Measurements from ENCODE around the gene EGR4.

The EGR4 gene

DNA sequence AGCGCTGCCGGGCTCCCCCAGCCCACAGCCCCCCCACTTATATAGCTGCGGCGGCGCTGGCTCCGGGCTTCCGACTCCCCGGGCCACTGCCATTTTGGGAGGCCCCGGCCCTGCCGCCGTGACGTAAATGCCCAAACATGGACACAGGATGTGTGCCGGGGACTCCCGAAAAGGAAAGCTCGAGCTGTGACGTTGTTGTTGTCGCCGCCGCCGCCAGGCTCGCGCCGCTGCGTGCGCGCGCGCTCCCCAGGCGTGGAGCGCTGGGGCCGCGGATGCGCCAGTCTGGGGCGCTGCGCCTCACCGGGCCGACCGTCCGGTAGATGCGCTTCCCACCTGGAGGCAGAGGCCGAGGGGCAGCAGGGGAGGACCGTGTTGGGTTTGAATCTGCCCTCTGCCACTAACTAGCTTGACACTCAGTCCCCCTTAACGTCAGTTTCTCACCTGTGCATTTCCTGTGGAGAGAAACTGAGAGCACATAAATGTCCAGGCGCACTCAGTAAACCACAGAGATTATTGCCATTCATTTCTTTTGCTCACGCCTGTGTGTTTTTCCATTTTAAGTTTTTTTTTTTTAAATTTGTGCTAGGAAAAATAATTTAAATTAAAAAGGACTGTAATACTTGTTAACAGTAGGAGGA, at the start of gene EGR4:
EGR4 (minus strand) TSS at position 15 of the 638 bp plus-strand sequence. CDS start 231 bp downstream, outside the sequence.
- H3K36me3 ChIP-seq (ENCODE audit: insufficient read depth, low read length), result no peaks in the 10 kb centered on the region
- H3K27me3 ChIP-seq (ENCODE audit: insufficient read depth, low read length), result peaks cover 98% of the 10 kb centered on the region
- no peak within 1 kb of the TSS for H2AFZ ChIP-seq (ENCODE audit: low read length, unreplicated experiment)
- H3K4me1 ChIP-seq (ENCODE audit: control insufficient read depth, insufficient read depth, low read length, unreplicated experiment), result peaks cover 5% of the 10 kb centered on the region
- H3K79me2 ChIP-seq (ENCODE audit: control insufficient read depth, insufficient read depth, low read length, unreplicated experiment), result no peaks in the 10 kb centered on the region
- peak within 1 kb of the TSS; percentile 63 for H3K4me3 ChIP-seq (ENCODE audit: low read depth, low read length)
- H3K27ac ChIP-seq (ENCODE audit: low read depth, low read length), result no peak within 1 kb of the TSS

DNA sequence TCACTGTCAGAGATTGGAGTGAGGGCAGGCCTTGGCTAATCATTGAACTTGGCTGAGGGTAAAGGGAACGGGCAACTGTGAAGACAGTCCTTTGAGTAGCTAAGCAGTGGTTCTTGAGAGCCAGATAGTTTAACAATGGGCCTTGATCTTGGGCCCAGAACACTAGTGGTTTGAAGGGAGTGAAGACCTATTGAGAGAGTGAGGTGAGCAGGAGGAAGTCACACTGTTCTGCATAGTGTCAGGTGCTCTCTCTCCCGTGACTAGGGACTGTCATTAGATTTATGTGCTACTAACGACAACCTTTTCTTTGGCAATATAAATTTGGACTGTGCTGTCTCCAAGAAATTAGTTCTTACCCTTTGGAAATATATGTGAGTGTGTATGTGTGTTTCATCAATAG, 47.7 kb upstream of the EGR4 start:
- H2AFZ ChIP-seq (ENCODE audit: low read length, unreplicated experiment), result no peak overlapping the region
- no peaks in the 10 kb centered on the region for H3K4me1 ChIP-seq (ENCODE audit: control insufficient read depth, insufficient read depth, low read length, unreplicated experiment)

DNA sequence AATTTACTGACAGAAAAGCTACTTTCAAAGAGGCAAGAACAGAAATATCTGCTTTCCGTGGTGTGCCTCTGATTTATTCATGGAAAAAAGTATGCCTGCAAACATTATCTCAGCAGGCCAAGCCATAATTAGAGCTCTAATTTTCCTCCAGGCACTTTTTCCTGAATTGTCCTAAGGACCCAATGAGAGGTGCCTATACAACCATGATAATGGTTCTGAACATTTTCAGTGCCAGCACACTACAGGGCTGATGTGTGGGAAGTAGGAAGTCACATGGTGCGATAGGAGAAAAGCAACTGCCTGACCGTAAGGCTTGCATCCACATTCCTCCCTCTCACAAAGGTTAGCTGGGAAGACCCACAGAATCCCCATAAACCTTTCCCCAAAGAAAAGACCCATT, 45.9 kb upstream of the EGR4 start:
- Histone ChIP-seq H3K4me1 (ENCODE audit: control insufficient read depth, insufficient read depth, low read length, unreplicated experiment) (no peaks in the 10 kb centered on the region), H3K27ac (ENCODE audit: low read depth, low read length) (no peak overlapping the region), H3K4me3 (ENCODE audit: low read depth, low read length) (no peak overlapping the region), H3K79me2 (ENCODE audit: control insufficient read depth, insufficient read depth, low read length, unreplicated experiment) (no peaks in the 10 kb centered on the region), H3K36me3 (ENCODE audit: insufficient read depth, low read length) (no peaks in the 10 kb centered on the region), H2AFZ (ENCODE audit: low read length, unreplicated experiment) (no peak overlapping the region), H3K27me3 (ENCODE audit: insufficient read depth, low read length) (peaks cover 75% of the 10 kb centered on the region)

More for the DNA sequence above, 47.7 kb upstream of the EGR4 start:
- no peaks in the 10 kb centered on the region for H3K79me2 ChIP-seq (ENCODE audit: control insufficient read depth, insufficient read depth, low read length, unreplicated experiment)
- no peaks in the 10 kb centered on the region for H3K36me3 ChIP-seq (ENCODE audit: insufficient read depth, low read length)
- H3K27me3 ChIP-seq (ENCODE audit: insufficient read depth, low read length), result peaks cover 79% of the 10 kb centered on the region
- H3K4me3 ChIP-seq (ENCODE audit: low read depth, low read length), result no peak overlapping the region
- H3K27ac ChIP-seq (ENCODE audit: low read depth, low read length), result no peak overlapping the region

- Histone ChIP-seq H3K36me3 (ENCODE audit: insufficient read depth, low read length) (no peaks in the 10 kb centered on the region), H3K27me3 (ENCODE audit: insufficient read depth, low read length) (peaks cover 78% of the 10 kb centered on the region), H3K4me1 (ENCODE audit: control insufficient read depth, insufficient read depth, low read length, unreplicated experiment) (no peaks in the 10 kb centered on the region), H3K27ac (ENCODE audit: low read depth, low read length) (no peak overlapping the region), H2AFZ (ENCODE audit: low read length, unreplicated experiment) (no peak overlapping the region), H3K4me3 (ENCODE audit: low read depth, low read length) (no peak overlapping the region), H3K79me2 (ENCODE audit: control insufficient read depth, insufficient read depth, low read length, unreplicated experiment) (no peaks in the 10 kb centered on the region)
These were observed 44.5 kb upstream of the EGR4 start for GRCh38 chr2:73337828-73338227.

DNA sequence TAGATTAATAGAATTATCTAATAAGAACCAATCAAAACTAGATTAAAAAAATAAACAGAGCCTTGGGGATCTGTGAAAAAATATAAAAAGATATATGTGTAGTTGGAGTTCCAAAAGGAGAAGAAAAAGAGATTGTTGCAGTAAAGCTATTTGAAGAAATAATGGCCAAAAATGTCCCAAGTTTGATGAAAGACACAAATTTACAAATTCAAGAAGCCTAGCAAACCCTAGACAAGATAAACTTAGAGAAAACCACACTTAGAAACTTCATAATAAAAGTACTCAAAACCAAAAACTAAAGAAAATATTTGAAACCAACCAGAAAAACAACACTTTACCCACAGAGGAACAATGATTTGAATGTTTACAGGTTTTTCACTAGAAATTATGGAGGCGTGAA, 41.3 kb upstream of the EGR4 start:
- Histone ChIP-seq H3K27ac (ENCODE audit: low read depth, low read length) (no peak overlapping the region), H2AFZ (ENCODE audit: low read length, unreplicated experiment) (no peak overlapping the region), H3K4me1 (ENCODE audit: control insufficient read depth, insufficient read depth, low read length, unreplicated experiment) (no peaks in the 10 kb centered on the region), H3K27me3 (ENCODE audit: insufficient read depth, low read length) (peaks cover 80% of the 10 kb centered on the region), H3K36me3 (ENCODE audit: insufficient read depth, low read length) (no peaks in the 10 kb centered on the region), H3K4me3 (ENCODE audit: low read depth, low read length) (no peak overlapping the region), H3K79me2 (ENCODE audit: control insufficient read depth, insufficient read depth, low read length, unreplicated experiment) (no peaks in the 10 kb centered on the region)

- no peaks in the 10 kb centered on the region for H3K4me1 ChIP-seq (ENCODE audit: control insufficient read depth, insufficient read depth, low read length, unreplicated experiment)
- no peak overlapping the region for H3K4me3 ChIP-seq (ENCODE audit: low read depth, low read length)
- H3K79me2 ChIP-seq (ENCODE audit: control insufficient read depth, insufficient read depth, low read length, unreplicated experiment), result no peaks in the 10 kb centered on the region
- H3K36me3 ChIP-seq (ENCODE audit: insufficient read depth, low read length), result no peaks in the 10 kb centered on the region
- peaks cover 81% of the 10 kb centered on the region for H3K27me3 ChIP-seq (ENCODE audit: insufficient read depth, low read length)
- H2AFZ ChIP-seq (ENCODE audit: low read length, unreplicated experiment), result no peak overlapping the region
- H3K27ac ChIP-seq (ENCODE audit: low read depth, low read length), result no peak overlapping the region
These were observed 40.7 kb upstream of the EGR4 start for GRCh38 chr2:73334045-73334444.

- Histone ChIP-seq H3K36me3 (ENCODE audit: insufficient read depth, low read length) (no peaks in the 10 kb centered on the region), H3K27me3 (ENCODE audit: insufficient read depth, low read length) (peaks cover 81% of the 10 kb centered on the region), H3K4me1 (ENCODE audit: control insufficient read depth, insufficient read depth, low read length, unreplicated experiment) (no peaks in the 10 kb centered on the region), H2AFZ (ENCODE audit: low read length, unreplicated experiment) (no peak overlapping the region), H3K79me2 (ENCODE audit: control insufficient read depth, insufficient read depth, low read length, unreplicated experiment) (no peaks in the 10 kb centered on the region), H3K27ac (ENCODE audit: low read depth, low read length) (no peak overlapping the region), H3K4me3 (ENCODE audit: low read depth, low read length) (no peak overlapping the region)
These were observed 40.2 kb upstream of the EGR4 start for GRCh38 chr2:73333564-73333963.

DNA sequence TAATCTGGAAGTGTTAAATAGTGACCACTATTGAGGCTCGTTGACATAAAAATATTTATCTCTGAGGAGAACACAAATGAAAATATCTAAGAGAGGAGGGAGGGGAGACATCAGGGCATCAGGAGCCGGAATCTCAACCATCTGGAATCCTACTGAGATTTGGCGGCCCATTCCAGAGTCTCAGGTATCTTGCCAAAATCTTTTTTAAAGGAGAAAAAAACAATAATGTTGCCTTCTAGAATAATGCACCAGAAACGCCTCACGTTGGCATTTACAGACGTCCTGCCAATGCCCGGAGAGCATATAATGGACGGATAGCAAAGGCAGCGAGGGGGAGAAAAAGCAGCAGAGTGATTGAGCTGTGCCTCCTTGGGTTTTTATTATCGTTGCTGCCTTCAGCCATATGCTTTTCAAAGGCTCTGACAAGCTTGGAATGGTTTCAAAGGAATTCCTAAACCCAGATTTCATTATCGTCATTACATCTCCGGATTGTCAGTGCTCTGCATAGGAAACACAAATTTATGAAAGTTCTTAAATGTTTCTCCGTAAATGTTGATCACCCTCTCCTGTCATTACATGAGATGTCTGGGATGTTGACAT, 30.9 kb upstream of the EGR4 start:
- H3K36me3 ChIP-seq (ENCODE audit: insufficient read depth, low read length), result no peaks in the 10 kb centered on the region
- no peaks in the 10 kb centered on the region for H3K4me1 ChIP-seq (ENCODE audit: control insufficient read depth, insufficient read depth, low read length, unreplicated experiment)
- peaks cover 96% of the 10 kb centered on the region for H3K27me3 ChIP-seq (ENCODE audit: insufficient read depth, low read length)
- H3K27ac ChIP-seq (ENCODE audit: low read depth, low read length), result no peak overlapping the region
- H3K4me3 ChIP-seq (ENCODE audit: low read depth, low read length), result no peak overlapping the region
- no peak overlapping the region for H2AFZ ChIP-seq (ENCODE audit: low read length, unreplicated experiment)
- H3K79me2 ChIP-seq (ENCODE audit: control insufficient read depth, insufficient read depth, low read length, unreplicated experiment), result no peaks in the 10 kb centered on the region

GRCh38 chr2:73323551-73323950, 30.2 kb upstream of the EGR4 start:
- Histone ChIP-seq H3K36me3 (ENCODE audit: insufficient read depth, low read length) (no peaks in the 10 kb centered on the region), H3K27me3 (ENCODE audit: insufficient read depth, low read length) (peaks cover 95% of the 10 kb centered on the region), H3K79me2 (ENCODE audit: control insufficient read depth, insufficient read depth, low read length, unreplicated experiment) (no peaks in the 10 kb centered on the region), H3K27ac (ENCODE audit: low read depth, low read length) (no peak overlapping the region), H2AFZ (ENCODE audit: low read length, unreplicated experiment) (no peak overlapping the region), H3K4me3 (ENCODE audit: low read depth, low read length) (no peak overlapping the region), H3K4me1 (ENCODE audit: control insufficient read depth, insufficient read depth, low read length, unreplicated experiment) (no peaks in the 10 kb centered on the region)

- no peak overlapping the region for H3K27ac ChIP-seq (ENCODE audit: low read depth, low read length)
- H3K79me2 ChIP-seq (ENCODE audit: control insufficient read depth, insufficient read depth, low read length, unreplicated experiment), result no peaks in the 10 kb centered on the region
- no peaks in the 10 kb centered on the region for H3K4me1 ChIP-seq (ENCODE audit: control insufficient read depth, insufficient read depth, low read length, unreplicated experiment)
- H3K36me3 ChIP-seq (ENCODE audit: insufficient read depth, low read length), result no peaks in the 10 kb centered on the region
- H3K4me3 ChIP-seq (ENCODE audit: low read depth, low read length), result no peak overlapping the region
- H2AFZ ChIP-seq (ENCODE audit: low read length, unreplicated experiment), result no peak overlapping the region
- peaks cover 83% of the 10 kb centered on the region for H3K27me3 ChIP-seq (ENCODE audit: insufficient read depth, low read length)
These were observed 21.1 kb upstream of the EGR4 start for GRCh38 chr2:73314441-73314840.

- H3K27me3 ChIP-seq (ENCODE audit: insufficient read depth, low read length), result peaks cover 88% of the 10 kb centered on the region
- no peak overlapping the region for H2AFZ ChIP-seq (ENCODE audit: low read length, unreplicated experiment)
- no peaks in the 10 kb centered on the region for H3K4me1 ChIP-seq (ENCODE audit: control insufficient read depth, insufficient read depth, low read length, unreplicated experiment)
- H3K36me3 ChIP-seq (ENCODE audit: insufficient read depth, low read length), result no peaks in the 10 kb centered on the region
- no peak overlapping the region for H3K27ac ChIP-seq (ENCODE audit: low read depth, low read length)
- no peaks in the 10 kb centered on the region for H3K79me2 ChIP-seq (ENCODE audit: control insufficient read depth, insufficient read depth, low read length, unreplicated experiment)
- H3K4me3 ChIP-seq (ENCODE audit: low read depth, low read length), result no peak overlapping the region
These were observed 14.4 kb upstream of the EGR4 start for GRCh38 chr2:73307720-73308119.
